A549 (cell line): ENCODE data around the gene GJB2. TPM values are rescaled to one million over a fixed set of nuclear protein-coding genes. Genes with fewer than 3 reads are reported as not detected.
"Not testable (repeated sequence)": the region's sequence is repeated elsewhere in the genome, so short reads cannot be mapped to it uniquely, and the experiment has no call there.

Source experiments
- ATAC-seq, 2 experiments: fragments of 200-7000 bp in 1 of 2; fragments of >200 bp in 1 of 2; cut with Nextera tagmentation in 1 of 2; cut with Tn5 transposase in 1 of 2; 3 replicates each; pipeline versions ENCODE4 v1.8.0 to v1.9.1; 2018 to 2020; ENCODE audit warnings: mild to moderate bottlenecking in 1 of 2, moderate library complexity in 1 of 2
- CTCF ChIA-PET: fragments of 300-600 bp; sonication (Branson Sonifier 250); formaldehyde crosslinking; extraction: SDS; loops from one replicate; lab custom pipeline; 2021; ENCODE audit warnings: antibody characterized with exemption, inconsistent platforms; lab: Yijun Ruan, JAX
- POLR2A ChIA-PET: fragments of 350-600 bp; formaldehyde crosslinking; extraction: SDS; loops from one replicate; lab custom pipeline; 2021; ENCODE audit warnings: antibody characterized with exemption, inconsistent platforms; lab: Yijun Ruan, JAX
- DNase-seq, 2 experiments: peaks; one replicate each; pipeline versions ENCODE4 v3.0.0 to v3.0.0-alpha.2; 2011 to 2016; ENCODE audit warnings: low read depth in 1 of 2, low spot score in 1 of 2
- FAIRE-seq: peaks from 2 replicates; lab custom pipeline; 2011; peaks lifted over from hg19 to GRCh38; lab: Jason Lieb, UNC
- H3K27ac ChIP-seq, 2 experiments: fragments of >200 bp; sonication (Bioruptor Twin); formaldehyde crosslinking; 3 replicates each; pipeline ENCODE4 v1.5.1; 2016 to 2017
- H3K4me1 ChIP-seq: fragments of >200 bp; sonication (Bioruptor Twin); formaldehyde crosslinking; 3 replicates; pipeline ENCODE4 v1.6.1; 2016
- H3K4me2 ChIP-seq: fragments of >200 bp; sonication (Bioruptor Twin); formaldehyde crosslinking; 3 replicates; pipeline ENCODE4 v1.6.1; 2016
- H3K4me3 ChIP-seq: fragments of >200 bp; sonication (Bioruptor Twin); formaldehyde crosslinking; 3 replicates; pipeline ENCODE4 v1.5.1; 2016
- H3K9me3 ChIP-seq: fragments of >200 bp; sonication (Bioruptor Twin); formaldehyde crosslinking; 3 replicates; pipeline ENCODE4 v1.6.1; 2016
- EHF ChIP-seq: fragments of 250-450 bp; sonication (Bioruptor Pico); IDR thresholded peaks from 2 replicates; pipeline ENCODE4 v1.5.0; 2020; ENCODE audit warnings: mild to moderate bottlenecking
- GATA3 ChIP-seq: IDR thresholded peaks from 2 replicates; pipeline ENCODE4 v1.6.1; 2012; ENCODE audit warnings: borderline replicate concordance
- HDAC2 ChIP-seq: fragments of 200-600 bp; sonication (generic); IDR thresholded peaks from 2 replicates; pipeline ENCODE4 v1.6.1; 2016
- JUNB ChIP-seq: fragments of >200 bp; sonication (Bioruptor Twin); formaldehyde crosslinking; IDR thresholded peaks from 2 replicates; pipeline ENCODE4 v1.6.1; 2016
- MAFK ChIP-seq: fragments of 450-650 bp; IDR thresholded peaks from 2 replicates; pipeline ENCODE4 v1.6.1; 2014; ENCODE audit not compliant: partially characterized antibody
- MYC ChIP-seq: IDR thresholded peaks from 2 replicates; pipeline ENCODE4 v1.6.1; 2012; ENCODE audit warnings: mild to moderate bottlenecking, inconsistent platforms, low read length, improper control_type of control experiment, borderline replicate concordance
- POLR2AphosphoS2 ChIP-seq: conservative IDR thresholded peaks from 2 replicates; pipeline ENCODE4 v1.6.1; 2012; ENCODE audit warnings: low read length, improper control_type of control experiment, inconsistent platforms
- RCOR1 ChIP-seq: fragments of 150-350 bp; IDR thresholded peaks from 2 replicates; pipeline ENCODE4 v1.6.1; 2014; ENCODE audit warnings: antibody characterized with exemption, low read length, low read depth
- RFX5 ChIP-seq: fragments of 450-650 bp; IDR thresholded peaks from 2 replicates; pipeline ENCODE4 v1.7.1; 2014; ENCODE audit warnings: antibody characterized with exemption, mild to moderate bottlenecking, moderate library complexity
- ZC3H11A ChIP-seq: fragments of 450-650 bp; IDR thresholded peaks from 2 replicates; pipeline ENCODE4 v1.6.1; 2014; ENCODE audit warnings: antibody characterized with exemption, mild to moderate bottlenecking
- ZSCAN20 ChIP-seq: fragments of 250-450 bp; sonication (Bioruptor Pico); IDR thresholded peaks from 2 replicates; pipeline ENCODE4 v1.8.0; 2022; ENCODE audit warnings: mild to moderate bottlenecking, moderate library complexity
- WGBS: methylation state at CpG from one replicate; pipeline ENCODE4 v1.1.6; 2017; ENCODE audit errors: missing lambda C conversion rate; 5-methylcytosine and 5-hydroxymethylcytosine counted together
- polyA plus RNA-seq, 4 experiments: library from polyadenylated mRNA; depleted of rRNA in 3 of 4; stranded (reverse); fragments of >200 nt; fragmentation: RNase III in 1 of 4; extraction: RNeasy Plus Mini Kit Qiagen cat#74134 plus additional on column Dnase treatment in 1 of 4; gene quantifications; 2 replicates in 3 of 4; 3 replicates in 1 of 4; pipeline ENCODE4 v1.2.3, GENCODE V29; 2011 to 2017
- TF ChIP-seq, protein P1 (sequence below): IDR thresholded peaks from 2 replicates; pipeline ENCODE4 v1.6.1; 2012
- TF ChIP-seq, protein P2 (sequence below): fragments of 200-600 bp; sonication (generic); IDR thresholded peaks from 2 replicates; pipeline ENCODE4 v1.6.1; 2016; ENCODE audit warnings: antibody characterized with exemption, mild to moderate bottlenecking, moderate library complexity
- TF ChIP-seq, protein P3 (sequence below): IDR thresholded peaks from 2 replicates; pipeline ENCODE4 v1.6.1; 2012
- TF ChIP-seq, protein P4 (sequence below): fragments of >200 bp; sonication (Bioruptor Twin); formaldehyde crosslinking; IDR thresholded peaks from 3 replicates; pipeline ENCODE4 v1.6.1; 2016

Gene GJB2
- polyA plus RNA-seq, 2 of the 4 experiments (the other 2 are of a cell fraction) = 0.40 to 0.66 TPM

DNA sequence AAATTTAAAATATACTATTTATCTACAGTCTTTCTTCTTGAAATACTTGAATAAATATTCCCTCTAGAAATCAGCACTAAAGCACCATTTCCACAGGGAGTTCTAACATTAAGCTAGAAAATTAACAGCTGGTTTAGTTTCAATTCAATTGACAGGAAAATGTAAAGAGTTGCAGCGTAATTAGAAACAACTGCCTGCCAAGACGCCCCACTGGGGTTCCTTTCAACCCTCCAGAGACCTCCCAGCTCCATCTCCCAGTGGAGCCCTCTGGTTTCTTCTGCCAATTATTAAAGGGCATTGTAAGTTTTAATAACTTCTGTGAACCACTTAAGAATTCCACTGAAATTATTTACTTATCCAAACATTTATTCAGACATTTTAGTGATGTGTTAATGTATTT, 36.0 kb downstream of the GJB2 start:
- no peak for ATAC-seq
- H3K27ac ChIP-seq = no peak overlapping the region
- ChIA-PET POLR2A (no interaction called here), CTCF (interaction anchor here (0.8 to 1.1 kb wide), 3 partner anchors 10 to 29 kb away, joined by 3 read pairs; no protein-coding TSS in a partner anchor)
- no peaks in the 10 kb centered on the region for H3K9me3 ChIP-seq
- no peak overlapping the region for H3K4me3 ChIP-seq
- 60% methylated on average over 2 of the region's 2 CpGs for WGBS
- H3K4me2 ChIP-seq = no peak overlapping the region
- no peak for DNase-seq
- no peak for TF ChIP-seq MAFK
- TF ChIP-seq, protein P1, sequence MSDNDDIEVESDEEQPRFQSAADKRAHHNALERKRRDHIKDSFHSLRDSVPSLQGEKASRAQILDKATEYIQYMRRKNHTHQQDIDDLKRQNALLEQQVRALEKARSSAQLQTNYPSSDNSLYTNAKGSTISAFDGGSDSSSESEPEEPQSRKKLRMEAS = no peak
- no peak for TF ChIP-seq EHF (CRISPR knock-in tag)
- no peak for TF ChIP-seq RCOR1
- TF ChIP-seq ZC3H11A = no peak
- no peak for TF ChIP-seq RFX5
- no peak for TF ChIP-seq POLR2AphosphoS2
- TF ChIP-seq HDAC2 = no peak
- no peak for TF ChIP-seq ZSCAN20 (CRISPR knock-in tag)
- TF ChIP-seq, protein P2, sequence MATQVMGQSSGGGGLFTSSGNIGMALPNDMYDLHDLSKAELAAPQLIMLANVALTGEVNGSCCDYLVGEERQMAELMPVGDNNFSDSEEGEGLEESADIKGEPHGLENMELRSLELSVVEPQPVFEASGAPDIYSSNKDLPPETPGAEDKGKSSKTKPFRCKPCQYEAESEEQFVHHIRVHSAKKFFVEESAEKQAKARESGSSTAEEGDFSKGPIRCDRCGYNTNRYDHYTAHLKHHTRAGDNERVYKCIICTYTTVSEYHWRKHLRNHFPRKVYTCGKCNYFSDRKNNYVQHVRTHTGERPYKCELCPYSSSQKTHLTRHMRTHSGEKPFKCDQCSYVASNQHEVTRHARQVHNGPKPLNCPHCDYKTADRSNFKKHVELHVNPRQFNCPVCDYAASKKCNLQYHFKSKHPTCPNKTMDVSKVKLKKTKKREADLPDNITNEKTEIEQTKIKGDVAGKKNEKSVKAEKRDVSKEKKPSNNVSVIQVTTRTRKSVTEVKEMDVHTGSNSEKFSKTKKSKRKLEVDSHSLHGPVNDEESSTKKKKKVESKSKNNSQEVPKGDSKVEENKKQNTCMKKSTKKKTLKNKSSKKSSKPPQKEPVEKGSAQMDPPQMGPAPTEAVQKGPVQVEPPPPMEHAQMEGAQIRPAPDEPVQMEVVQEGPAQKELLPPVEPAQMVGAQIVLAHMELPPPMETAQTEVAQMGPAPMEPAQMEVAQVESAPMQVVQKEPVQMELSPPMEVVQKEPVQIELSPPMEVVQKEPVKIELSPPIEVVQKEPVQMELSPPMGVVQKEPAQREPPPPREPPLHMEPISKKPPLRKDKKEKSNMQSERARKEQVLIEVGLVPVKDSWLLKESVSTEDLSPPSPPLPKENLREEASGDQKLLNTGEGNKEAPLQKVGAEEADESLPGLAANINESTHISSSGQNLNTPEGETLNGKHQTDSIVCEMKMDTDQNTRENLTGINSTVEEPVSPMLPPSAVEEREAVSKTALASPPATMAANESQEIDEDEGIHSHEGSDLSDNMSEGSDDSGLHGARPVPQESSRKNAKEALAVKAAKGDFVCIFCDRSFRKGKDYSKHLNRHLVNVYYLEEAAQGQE = no peak
- TF ChIP-seq MYC = no peak
- TF ChIP-seq, protein P3, sequence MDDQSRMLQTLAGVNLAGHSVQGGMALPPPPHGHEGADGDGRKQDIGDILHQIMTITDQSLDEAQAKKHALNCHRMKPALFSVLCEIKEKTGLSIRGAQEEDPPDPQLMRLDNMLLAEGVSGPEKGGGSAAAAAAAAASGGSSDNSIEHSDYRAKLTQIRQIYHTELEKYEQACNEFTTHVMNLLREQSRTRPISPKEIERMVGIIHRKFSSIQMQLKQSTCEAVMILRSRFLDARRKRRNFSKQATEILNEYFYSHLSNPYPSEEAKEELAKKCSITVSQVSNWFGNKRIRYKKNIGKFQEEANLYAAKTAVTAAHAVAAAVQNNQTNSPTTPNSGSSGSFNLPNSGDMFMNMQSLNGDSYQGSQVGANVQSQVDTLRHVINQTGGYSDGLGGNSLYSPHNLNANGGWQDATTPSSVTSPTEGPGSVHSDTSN = no peak
- TF ChIP-seq, protein P4, sequence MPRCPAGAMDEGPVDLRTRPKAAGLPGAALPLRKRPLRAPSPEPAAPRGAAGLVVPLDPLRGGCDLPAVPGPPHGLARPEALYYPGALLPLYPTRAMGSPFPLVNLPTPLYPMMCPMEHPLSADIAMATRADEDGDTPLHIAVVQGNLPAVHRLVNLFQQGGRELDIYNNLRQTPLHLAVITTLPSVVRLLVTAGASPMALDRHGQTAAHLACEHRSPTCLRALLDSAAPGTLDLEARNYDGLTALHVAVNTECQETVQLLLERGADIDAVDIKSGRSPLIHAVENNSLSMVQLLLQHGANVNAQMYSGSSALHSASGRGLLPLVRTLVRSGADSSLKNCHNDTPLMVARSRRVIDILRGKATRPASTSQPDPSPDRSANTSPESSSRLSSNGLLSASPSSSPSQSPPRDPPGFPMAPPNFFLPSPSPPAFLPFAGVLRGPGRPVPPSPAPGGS = no peak
- no peak for TF ChIP-seq GATA3
- H3K4me1 ChIP-seq = peaks cover 7% of the 10 kb centered on the region; the same call in 1 of the 3 replicates
- FAIRE-seq = no peak

DNA sequence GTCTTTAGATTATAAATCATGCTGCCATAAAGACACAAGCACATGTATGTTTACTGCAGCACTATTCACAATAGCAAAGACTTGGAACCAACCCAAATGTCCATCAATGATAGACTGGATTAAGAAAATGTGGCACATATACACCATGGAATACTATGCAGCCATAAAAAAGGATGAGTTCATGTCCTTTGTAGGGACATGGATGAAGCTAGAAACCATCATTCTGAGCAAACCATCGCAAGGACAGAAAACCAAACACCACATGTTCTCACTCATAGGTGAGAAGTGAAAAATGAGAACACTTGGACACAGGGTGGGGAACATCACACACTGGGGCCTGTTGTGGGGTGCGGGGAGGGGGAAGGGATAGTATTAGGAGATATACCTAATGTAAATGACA, 39.4 kb downstream of the GJB2 start:
- FAIRE-seq, H3K4me3 ChIP-seq, ATAC-seq, H3K4me2 ChIP-seq, H3K4me1 ChIP-seq, H3K27ac ChIP-seq, POLR2A ChIA-PET, DNase-seq, H3K9me3 ChIP-seq: not testable (repeated sequence)
- CTCF ChIA-PET = interaction anchor here (1.6 kb wide), 1 partner anchor 25 kb away, joined by 5 read pairs; no protein-coding TSS in a partner anchor
- WGBS = 37% methylated on average over 2 of the region's 2 CpGs

DNA sequence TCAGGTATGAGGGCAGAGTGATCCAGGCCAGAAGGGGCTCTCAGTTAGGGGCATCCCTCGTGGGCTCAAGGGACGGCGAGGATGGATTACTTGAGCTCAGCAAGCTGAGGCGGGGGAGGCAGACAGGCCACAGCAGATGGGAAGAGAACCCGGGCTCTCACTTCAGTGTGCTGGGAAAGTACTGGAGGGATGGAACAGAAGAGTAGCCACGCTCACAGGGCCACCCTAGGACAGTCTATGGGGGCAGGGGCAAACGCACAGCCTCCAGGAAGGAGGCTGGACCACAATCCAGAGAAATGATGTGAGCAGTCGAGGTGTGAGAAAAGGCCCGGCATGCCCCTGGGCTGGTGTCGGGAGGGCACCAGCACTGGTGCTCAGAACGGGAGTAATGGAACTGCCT, 41.1 kb downstream of the GJB2 start:
- no peak for TF ChIP-seq JUNB
- TF ChIP-seq, all 56 proteins: peak for 0
- no peak overlapping the region for H3K27ac ChIP-seq
- CTCF ChIA-PET = no interaction called here
- POLR2A ChIA-PET = no interaction called here
- no peak overlapping the region for H3K4me3 ChIP-seq
- FAIRE-seq = no peak
- no peaks in the 10 kb centered on the region for H3K9me3 ChIP-seq
- no peaks in the 10 kb centered on the region for H3K4me1 ChIP-seq
- no peak for DNase-seq
- ATAC-seq = no peak
- 67% methylated on average over 10 of the region's 11 CpGs for WGBS
- no peak overlapping the region for H3K4me2 ChIP-seq

DNA sequence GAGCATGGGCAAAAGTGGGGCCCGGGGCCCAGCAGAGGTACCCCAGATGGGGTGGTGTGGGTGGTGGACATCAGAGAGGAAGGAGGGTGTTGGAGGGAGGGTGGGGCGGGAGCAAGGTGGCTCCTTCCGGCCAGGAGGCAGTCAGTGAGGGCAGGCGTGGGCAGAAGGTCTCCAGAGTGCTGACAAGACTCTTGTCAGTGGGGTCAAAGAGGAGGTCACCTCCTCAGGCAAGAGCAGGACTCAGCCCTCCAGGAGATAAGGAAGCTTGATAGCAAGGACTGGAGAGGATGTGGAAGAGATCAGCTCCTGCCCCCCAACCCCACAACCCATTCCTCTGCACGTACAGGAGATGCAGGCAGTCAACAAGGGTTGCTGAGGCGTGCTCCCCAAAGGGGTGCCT, 41.7 kb downstream of the GJB2 start:
- H3K4me1 ChIP-seq = no peaks in the 10 kb centered on the region
- H3K9me3 ChIP-seq = no peaks in the 10 kb centered on the region
- ChIA-PET POLR2A (no interaction called here), CTCF (no interaction called here)
- 96% methylated on average over 3 of the region's 6 CpGs for WGBS
- TF ChIP-seq RFX5 = no peak
- TF ChIP-seq RCOR1 = no peak
- no peak overlapping the region for H3K27ac ChIP-seq
- ATAC-seq (no peak), FAIRE-seq (no peak), DNase-seq (no peak)
- H3K4me3 ChIP-seq = no peak overlapping the region
- no peak overlapping the region for H3K4me2 ChIP-seq
